ENCODE measurements around the gene PNRC1.

DNA sequence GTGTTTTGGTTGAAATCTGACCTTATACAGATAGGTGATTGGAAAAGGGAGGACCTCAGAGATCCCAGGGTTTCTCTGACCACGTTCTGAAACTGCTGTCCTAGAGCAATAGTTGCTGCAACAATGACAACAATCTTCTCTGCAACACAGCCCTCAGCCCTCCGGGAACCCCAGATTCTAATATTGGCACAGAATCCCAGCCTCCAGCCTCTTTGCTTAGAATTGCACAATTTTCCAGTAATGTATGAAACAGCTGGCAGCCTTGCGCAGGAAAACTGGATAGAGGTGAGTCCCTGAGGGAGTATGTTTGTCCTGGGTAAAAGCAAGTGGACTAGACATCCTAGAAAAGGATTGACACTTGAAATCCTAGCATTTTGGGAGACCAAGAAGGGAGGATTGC lies 30.4 kb upstream of the PNRC1 start:
- TF ChIP-seq, protein P1, sequence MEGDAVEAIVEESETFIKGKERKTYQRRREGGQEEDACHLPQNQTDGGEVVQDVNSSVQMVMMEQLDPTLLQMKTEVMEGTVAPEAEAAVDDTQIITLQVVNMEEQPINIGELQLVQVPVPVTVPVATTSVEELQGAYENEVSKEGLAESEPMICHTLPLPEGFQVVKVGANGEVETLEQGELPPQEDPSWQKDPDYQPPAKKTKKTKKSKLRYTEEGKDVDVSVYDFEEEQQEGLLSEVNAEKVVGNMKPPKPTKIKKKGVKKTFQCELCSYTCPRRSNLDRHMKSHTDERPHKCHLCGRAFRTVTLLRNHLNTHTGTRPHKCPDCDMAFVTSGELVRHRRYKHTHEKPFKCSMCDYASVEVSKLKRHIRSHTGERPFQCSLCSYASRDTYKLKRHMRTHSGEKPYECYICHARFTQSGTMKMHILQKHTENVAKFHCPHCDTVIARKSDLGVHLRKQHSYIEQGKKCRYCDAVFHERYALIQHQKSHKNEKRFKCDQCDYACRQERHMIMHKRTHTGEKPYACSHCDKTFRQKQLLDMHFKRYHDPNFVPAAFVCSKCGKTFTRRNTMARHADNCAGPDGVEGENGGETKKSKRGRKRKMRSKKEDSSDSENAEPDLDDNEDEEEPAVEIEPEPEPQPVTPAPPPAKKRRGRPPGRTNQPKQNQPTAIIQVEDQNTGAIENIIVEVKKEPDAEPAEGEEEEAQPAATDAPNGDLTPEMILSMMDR (IDR thresholded peaks at IDR 0.05) = no peak
- TF ChIP-seq EZH2phosphoT487 (IDR thresholded peaks at IDR 0.05; ENCODE audit: borderline replicate concordance, low read depth) (no peak), TEAD4 (IDR thresholded peaks at IDR 0.05; ENCODE audit: borderline replicate concordance, insufficient read depth) (no peak), POLR2AphosphoS5 (IDR thresholded peaks at IDR 0.05; ENCODE audit: low read depth, low read length) (no peak), RFX5 (IDR thresholded peaks at IDR 0.05; ENCODE audit: low read length) (no peak), TCF12 (IDR thresholded peaks at IDR 0.05) (no peak), FOSL2 (IDR thresholded peaks at IDR 0.05; ENCODE audit: borderline replicate concordance, low read depth) (no peak), EP300 (IDR thresholded peaks at IDR 0.05; ENCODE audit: borderline replicate concordance in 1 of 2, low read depth in 1 of 2, low read length in 1 of 2) (no peak), YY1 (IDR thresholded peaks at IDR 0.05; ENCODE audit: low read depth) (no peak)
- TF ChIP-seq, protein P2, sequence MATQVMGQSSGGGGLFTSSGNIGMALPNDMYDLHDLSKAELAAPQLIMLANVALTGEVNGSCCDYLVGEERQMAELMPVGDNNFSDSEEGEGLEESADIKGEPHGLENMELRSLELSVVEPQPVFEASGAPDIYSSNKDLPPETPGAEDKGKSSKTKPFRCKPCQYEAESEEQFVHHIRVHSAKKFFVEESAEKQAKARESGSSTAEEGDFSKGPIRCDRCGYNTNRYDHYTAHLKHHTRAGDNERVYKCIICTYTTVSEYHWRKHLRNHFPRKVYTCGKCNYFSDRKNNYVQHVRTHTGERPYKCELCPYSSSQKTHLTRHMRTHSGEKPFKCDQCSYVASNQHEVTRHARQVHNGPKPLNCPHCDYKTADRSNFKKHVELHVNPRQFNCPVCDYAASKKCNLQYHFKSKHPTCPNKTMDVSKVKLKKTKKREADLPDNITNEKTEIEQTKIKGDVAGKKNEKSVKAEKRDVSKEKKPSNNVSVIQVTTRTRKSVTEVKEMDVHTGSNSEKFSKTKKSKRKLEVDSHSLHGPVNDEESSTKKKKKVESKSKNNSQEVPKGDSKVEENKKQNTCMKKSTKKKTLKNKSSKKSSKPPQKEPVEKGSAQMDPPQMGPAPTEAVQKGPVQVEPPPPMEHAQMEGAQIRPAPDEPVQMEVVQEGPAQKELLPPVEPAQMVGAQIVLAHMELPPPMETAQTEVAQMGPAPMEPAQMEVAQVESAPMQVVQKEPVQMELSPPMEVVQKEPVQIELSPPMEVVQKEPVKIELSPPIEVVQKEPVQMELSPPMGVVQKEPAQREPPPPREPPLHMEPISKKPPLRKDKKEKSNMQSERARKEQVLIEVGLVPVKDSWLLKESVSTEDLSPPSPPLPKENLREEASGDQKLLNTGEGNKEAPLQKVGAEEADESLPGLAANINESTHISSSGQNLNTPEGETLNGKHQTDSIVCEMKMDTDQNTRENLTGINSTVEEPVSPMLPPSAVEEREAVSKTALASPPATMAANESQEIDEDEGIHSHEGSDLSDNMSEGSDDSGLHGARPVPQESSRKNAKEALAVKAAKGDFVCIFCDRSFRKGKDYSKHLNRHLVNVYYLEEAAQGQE (IDR thresholded peaks at IDR 0.05; ENCODE audit: low read depth, low read length) = no peak
